HCT116 (cell line): ENCODE measurements around the gene HEPACAM. TPM values are rescaled to one million over a fixed set of nuclear protein-coding genes. Genes with fewer than 3 reads are reported as not detected.

Experiments used
- ATAC-seq: fragments of 200-7000 bp; cut with Tn5 transposase; 2 replicates; pipeline ENCODE4 v1.9.1; 2020; ENCODE audit warnings: mild to moderate bottlenecking, moderate library complexity
- BruUV-seq: library from RNA; stranded (reverse); fragments of 400-500 nt; replicated peaks from 2 replicates; lab custom pipeline; 2021; lab: Mats Ljungman, UMichigan
- CTCF ChIA-PET: fragments of 300-600 bp; sonication (Branson Sonifier 250); formaldehyde crosslinking; loops from one replicate; lab custom pipeline; 2021; ENCODE audit warnings: antibody characterized with exemption; lab: Charles Lee
- POLR2A ChIA-PET: fragments of 300-600, 350-600 bp; sonication (Branson Sonifier 250); formaldehyde crosslinking; loops from one replicate; lab custom pipeline; 2021; ENCODE audit warnings: antibody characterized with exemption; lab: Charles Lee
- RAD21 ChIA-PET, 2 experiments: fragments of 300-600 bp; sonication (Branson Sonifier 250); formaldehyde crosslinking; loops; one replicate each; lab custom pipeline; 2023; ENCODE audit warnings: low total read pairs in 2 of 2; ENCODE audit not compliant: uncharacterized antibody in 2 of 2, unreplicated experiment in 2 of 2, low non-redundant PET in 1 of 2; lab: Charles Lee
- DNase-seq: peaks from one replicate; pipeline ENCODE4 v3.0.0-alpha.2; 2010; ENCODE audit warnings: low read depth, low spot score
- H2AFZ ChIP-seq: fragments of 200-600 bp; shearing (Covaris generic), sonication (generic); 2 replicates; pipeline ENCODE4 v1.6.1; 2017; ENCODE audit warnings: low read depth, mixed run types, mixed read lengths, antibody characterized with exemption, low read length; ENCODE audit not compliant: poor library complexity, severe bottlenecking
- H3K27ac ChIP-seq: 2 replicates; pipeline ENCODE4 v1.5.1; 2012; ENCODE audit warnings: low read depth, low read length
- H3K27me3 ChIP-seq: fragments of 200-600 bp; sonication (generic); 2 replicates; pipeline ENCODE4 v1.6.1; 2016; ENCODE audit warnings: mixed run types, low read length, mixed read lengths; ENCODE audit not compliant: insufficient read depth
- H3K36me3 ChIP-seq, 2 experiments: fragments of 200-500 bp in 1 of 2; fragments of 200-600 bp in 1 of 2; sonication (Bioruptor generic) in 1 of 2; sonication (generic) in 1 of 2; 2 replicates each; pipeline versions ENCODE4 v1.5.1 to v1.6.1; 2014 to 2016; ENCODE audit warnings: low read length in 2 of 2, inconsistent platforms in 1 of 2, mixed read lengths in 1 of 2, mixed run types in 1 of 2; ENCODE audit not compliant: insufficient read depth in 2 of 2, control insufficient read depth in 1 of 2
- H3K4me1 ChIP-seq, 2 experiments: fragments of 200-600 bp in 1 of 2; sonication (generic) in 1 of 2; 2 replicates each; pipeline versions ENCODE4 v1.5.1 to v1.6.1; 2012 to 2017; ENCODE audit warnings: low read length in 2 of 2, inconsistent platforms in 1 of 2, mild to moderate bottlenecking in 1 of 2, mixed read lengths in 1 of 2, mixed run types in 1 of 2, moderate library complexity in 1 of 2; ENCODE audit not compliant: insufficient read depth in 2 of 2, control insufficient read depth in 1 of 2
- H3K4me2 ChIP-seq: fragments of 200-600 bp; sonication (generic); 2 replicates; pipeline ENCODE4 v1.6.1; 2017; ENCODE audit warnings: mixed run types, low read length, mixed read lengths
- H3K4me3 ChIP-seq, 2 experiments: fragments of 200-600 bp in 1 of 2; sonication (generic) in 1 of 2; replicated peaks in 1 of 2; 2 replicates each; pipeline ENCODE4 v1.5.1; 2011 to 2016; ENCODE audit warnings: low read length in 2 of 2, control low read depth in 1 of 2, low read depth in 1 of 2, mild to moderate bottlenecking in 1 of 2, mixed read lengths in 1 of 2, mixed run types in 1 of 2
- H3K79me2 ChIP-seq: fragments of 200-600 bp; sonication (generic); 2 replicates; pipeline ENCODE4 v1.6.1; 2017; ENCODE audit warnings: mild to moderate bottlenecking, mixed run types, low read length, moderate library complexity, mixed read lengths; ENCODE audit not compliant: insufficient read depth
- H3K9ac ChIP-seq: fragments of 200-600 bp; sonication (generic); 2 replicates; pipeline ENCODE4 v1.6.1; 2016; ENCODE audit warnings: low read length, mixed read lengths
- H3K9me2 ChIP-seq: fragments of 200-600 bp; sonication (generic), shearing (Covaris generic); 2 replicates; pipeline ENCODE4 v1.6.1; 2017; ENCODE audit warnings: mixed run types, mild to moderate bottlenecking, moderate library complexity; ENCODE audit not compliant: insufficient read depth
- H3K9me3 ChIP-seq, 2 experiments: fragments of 200-500 bp in 1 of 2; fragments of 200-600 bp in 1 of 2; sonication (Bioruptor generic) in 1 of 2; sonication (generic) in 1 of 2; 2 replicates each; pipeline ENCODE4 v1.6.1; 2014 to 2017; ENCODE audit warnings: low read length in 2 of 2, mixed read lengths in 2 of 2, inconsistent platforms in 1 of 2, low read depth in 1 of 2, mild to moderate bottlenecking in 1 of 2, mixed run types in 1 of 2, moderate library complexity in 1 of 2; ENCODE audit not compliant: control insufficient read depth in 1 of 2, insufficient read depth in 1 of 2
- H4K20me1 ChIP-seq: fragments of 200-600 bp; sonication (generic), shearing (Covaris generic); 2 replicates; pipeline ENCODE4 v1.6.1; 2017; ENCODE audit warnings: mixed run types, mild to moderate bottlenecking, moderate library complexity; ENCODE audit not compliant: insufficient read depth
- CEBPB ChIP-seq: IDR thresholded peaks from 2 replicates; pipeline ENCODE4 v1.6.1; 2012; ENCODE audit warnings: low read depth
- EGR1 ChIP-seq: IDR thresholded peaks from 2 replicates; pipeline ENCODE4 v1.6.1; 2012; ENCODE audit warnings: low read depth
- ELF1 ChIP-seq: IDR thresholded peaks from 2 replicates; pipeline ENCODE4 v1.6.1; 2012; ENCODE audit warnings: low read depth, borderline replicate concordance
- EZH2 ChIP-seq: fragments of 200-600 bp; sonication (generic); IDR thresholded peaks from 2 replicates; pipeline ENCODE4 v1.6.1; 2017; ENCODE audit warnings: antibody characterized with exemption, mixed run types
- FOSL1 ChIP-seq: IDR thresholded peaks from 2 replicates; pipeline ENCODE4 v1.6.1; 2012; ENCODE audit warnings: low read depth
- JUND ChIP-seq: IDR thresholded peaks from 2 replicates; pipeline ENCODE4 v1.6.1; 2012
- POLR2A ChIP-seq: IDR thresholded peaks from 2 replicates; pipeline ENCODE4 v1.7.0; 2011; ENCODE audit warnings: borderline replicate concordance; ENCODE audit not compliant: insufficient read depth, insufficient read length; ENCODE audit errors: extremely low read depth
- POLR2AphosphoS5 ChIP-seq: IDR thresholded peaks from 2 replicates; pipeline ENCODE4 v1.6.1; 2011; ENCODE audit warnings: mild to moderate bottlenecking, low read depth, low read length, moderate library complexity
- RAD21 ChIP-seq: IDR thresholded peaks from 2 replicates; pipeline ENCODE4 v1.6.1; 2012; ENCODE audit warnings: low read depth, mild to moderate bottlenecking
- SIN3A ChIP-seq: IDR thresholded peaks from 2 replicates; pipeline ENCODE4 v1.6.1; 2012; ENCODE audit warnings: low read depth
- SP1 ChIP-seq: IDR thresholded peaks from 2 replicates; pipeline ENCODE4 v1.6.1; 2012; ENCODE audit warnings: low read depth
- SRF ChIP-seq: IDR thresholded peaks from 2 replicates; pipeline ENCODE4 v1.6.1; 2012; ENCODE audit warnings: low read depth
- YY1 ChIP-seq: IDR thresholded peaks from 2 replicates; pipeline ENCODE4 v1.6.1; 2011; ENCODE audit warnings: low read length, low read depth, moderate library complexity, mild to moderate bottlenecking; ENCODE audit not compliant: insufficient replicate concordance; ENCODE audit errors: extremely low read depth
- ZFX ChIP-seq: fragments of 450-650 bp; IDR thresholded peaks from 2 replicates; pipeline ENCODE4 v1.6.1; 2017
- ZNF274 ChIP-seq: fragments of 200-500 bp; sonication (Bioruptor generic); IDR thresholded peaks from 2 replicates; pipeline ENCODE4 v1.6.1; 2014; ENCODE audit warnings: mild to moderate bottlenecking, low read depth, low read length, inconsistent platforms
- intact Hi-C: fragments of 100-400 bp; cut with micrococcal nuclease; formaldehyde crosslinking; loops from 2 replicates; pipeline ENCODE4 v1.10.0; 2022
- total RNA-seq: library from RNA; stranded (reverse); gene quantifications from one replicate; pipeline ENCODE4 v1.2.1, GENCODE V29; 2021; ENCODE audit not compliant: unreplicated experiment
- TF ChIP-seq, protein P1 (sequence below): IDR thresholded peaks from 2 replicates; pipeline ENCODE4 v1.6.1; 2012
- TF ChIP-seq, protein P2 (sequence below): IDR thresholded peaks from 2 replicates; pipeline ENCODE4 v1.6.1; 2012
- TF ChIP-seq, protein P3 (sequence below): IDR thresholded peaks from 2 replicates; pipeline ENCODE4 v1.6.1; 2011; ENCODE audit warnings: mild to moderate bottlenecking, low read length, moderate library complexity; ENCODE audit not compliant: insufficient replicate concordance; ENCODE audit errors: extremely low read depth
- TF ChIP-seq, protein P4 (sequence below), 3 experiments: fragments of 200-600 bp in 1 of 3; sonication (generic) in 1 of 3; IDR thresholded peaks in 2 of 3; conservative IDR thresholded peaks in 1 of 3; 2 replicates each; pipeline ENCODE4 v1.5.1; 2012 to 2017; ENCODE audit warnings: low read depth in 2 of 3, low read length in 2 of 3, antibody characterized with exemption in 1 of 3, borderline replicate concordance in 1 of 3, control low read depth in 1 of 3, mild to moderate bottlenecking in 1 of 3, mixed read lengths in 1 of 3, mixed run types in 1 of 3, moderate library complexity in 1 of 3; ENCODE audit not compliant: insufficient read depth in 1 of 3
- TF ChIP-seq, protein P5 (sequence below): IDR thresholded peaks from 2 replicates; pipeline ENCODE4 v1.6.1; 2012; ENCODE audit warnings: low read depth

Gene HEPACAM
- total RNA-seq, 1 experiment from 2014 or later = not detected

DNA sequence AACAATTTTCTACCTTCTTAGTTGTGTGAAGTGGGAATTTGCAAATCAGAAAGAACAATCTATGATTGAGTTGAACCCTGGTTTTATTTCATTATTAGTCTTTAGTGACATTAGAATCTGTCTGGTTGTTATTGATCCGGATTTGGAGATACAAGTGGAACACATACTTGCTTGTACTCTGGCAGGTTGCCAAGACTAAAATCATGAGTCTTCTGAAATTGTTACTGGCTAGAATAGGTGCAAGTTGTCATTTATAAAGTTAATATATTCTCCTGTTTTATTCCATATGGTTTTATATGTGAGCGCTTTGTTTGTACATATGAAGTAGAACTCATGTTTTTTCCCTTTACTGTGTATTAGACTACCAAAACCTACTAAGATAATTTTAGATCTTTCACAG, 41.2 kb upstream of the HEPACAM start:
- CTCF ChIA-PET = no interaction called here

More for the DNA sequence above, 41.2 kb upstream of the HEPACAM start:
- ChIA-PET RAD21 (no interaction called here), POLR2A (no interaction called here)
- no TSS peak for BruUV-seq
- Histone ChIP-seq H3K9me2 (no peaks in the 10 kb centered on the region; the same call in 1 of the 2 replicates), H3K27me3 (no peaks in the 10 kb centered on the region), H3K36me3 (no peaks in the 10 kb centered on the region), H3K4me1 (no peaks in the 10 kb centered on the region), H2AFZ (no peak overlapping the region), H3K9ac (no peak overlapping the region), H3K4me3 (no peak overlapping the region), H3K79me2 (no peaks in the 10 kb centered on the region), H3K27ac (no peak overlapping the region), H4K20me1 (no peaks in the 10 kb centered on the region; the same call in 1 of the 2 replicates), H3K4me2 (no peak overlapping the region), H3K9me3 (peaks cover 0 to 2% of the 10 kb centered on the region in 2 experiments; a peak in 1 of 4 replicates)
- ATAC-seq (no peak), DNase-seq (no peak)
- intact Hi-C loops = no loop called here
- TF ChIP-seq ZNF274 = no peak
- TF ChIP-seq, protein P1, sequence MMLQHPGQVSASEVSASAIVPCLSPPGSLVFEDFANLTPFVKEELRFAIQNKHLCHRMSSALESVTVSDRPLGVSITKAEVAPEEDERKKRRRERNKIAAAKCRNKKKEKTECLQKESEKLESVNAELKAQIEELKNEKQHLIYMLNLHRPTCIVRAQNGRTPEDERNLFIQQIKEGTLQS = no peak
- TF ChIP-seq POLR2A = no peak
- no peak for TF ChIP-seq SIN3A
- no peak for TF ChIP-seq EZH2
- TF ChIP-seq SRF = no peak
- no peak for TF ChIP-seq YY1
- TF ChIP-seq FOSL1 = no peak
- no peak for TF ChIP-seq RAD21
- TF ChIP-seq EGR1 = no peak
- TF ChIP-seq POLR2AphosphoS5 = no peak
- TF ChIP-seq, protein P2, sequence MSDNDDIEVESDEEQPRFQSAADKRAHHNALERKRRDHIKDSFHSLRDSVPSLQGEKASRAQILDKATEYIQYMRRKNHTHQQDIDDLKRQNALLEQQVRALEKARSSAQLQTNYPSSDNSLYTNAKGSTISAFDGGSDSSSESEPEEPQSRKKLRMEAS = no peak
- TF ChIP-seq ZFX = no peak
- no peak for TF ChIP-seq SP1
- TF ChIP-seq, protein P3, sequence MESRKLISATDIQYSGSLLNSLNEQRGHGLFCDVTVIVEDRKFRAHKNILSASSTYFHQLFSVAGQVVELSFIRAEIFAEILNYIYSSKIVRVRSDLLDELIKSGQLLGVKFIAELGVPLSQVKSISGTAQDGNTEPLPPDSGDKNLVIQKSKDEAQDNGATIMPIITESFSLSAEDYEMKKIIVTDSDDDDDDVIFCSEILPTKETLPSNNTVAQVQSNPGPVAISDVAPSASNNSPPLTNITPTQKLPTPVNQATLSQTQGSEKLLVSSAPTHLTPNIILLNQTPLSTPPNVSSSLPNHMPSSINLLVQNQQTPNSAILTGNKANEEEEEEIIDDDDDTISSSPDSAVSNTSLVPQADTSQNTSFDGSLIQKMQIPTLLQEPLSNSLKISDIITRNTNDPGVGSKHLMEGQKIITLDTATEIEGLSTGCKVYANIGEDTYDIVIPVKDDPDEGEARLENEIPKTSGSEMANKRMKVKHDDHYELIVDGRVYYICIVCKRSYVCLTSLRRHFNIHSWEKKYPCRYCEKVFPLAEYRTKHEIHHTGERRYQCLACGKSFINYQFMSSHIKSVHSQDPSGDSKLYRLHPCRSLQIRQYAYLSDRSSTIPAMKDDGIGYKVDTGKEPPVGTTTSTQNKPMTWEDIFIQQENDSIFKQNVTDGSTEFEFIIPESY = no peak
- TF ChIP-seq JUND = no peak
- TF ChIP-seq CEBPB = no peak
- TF ChIP-seq, protein P4, sequence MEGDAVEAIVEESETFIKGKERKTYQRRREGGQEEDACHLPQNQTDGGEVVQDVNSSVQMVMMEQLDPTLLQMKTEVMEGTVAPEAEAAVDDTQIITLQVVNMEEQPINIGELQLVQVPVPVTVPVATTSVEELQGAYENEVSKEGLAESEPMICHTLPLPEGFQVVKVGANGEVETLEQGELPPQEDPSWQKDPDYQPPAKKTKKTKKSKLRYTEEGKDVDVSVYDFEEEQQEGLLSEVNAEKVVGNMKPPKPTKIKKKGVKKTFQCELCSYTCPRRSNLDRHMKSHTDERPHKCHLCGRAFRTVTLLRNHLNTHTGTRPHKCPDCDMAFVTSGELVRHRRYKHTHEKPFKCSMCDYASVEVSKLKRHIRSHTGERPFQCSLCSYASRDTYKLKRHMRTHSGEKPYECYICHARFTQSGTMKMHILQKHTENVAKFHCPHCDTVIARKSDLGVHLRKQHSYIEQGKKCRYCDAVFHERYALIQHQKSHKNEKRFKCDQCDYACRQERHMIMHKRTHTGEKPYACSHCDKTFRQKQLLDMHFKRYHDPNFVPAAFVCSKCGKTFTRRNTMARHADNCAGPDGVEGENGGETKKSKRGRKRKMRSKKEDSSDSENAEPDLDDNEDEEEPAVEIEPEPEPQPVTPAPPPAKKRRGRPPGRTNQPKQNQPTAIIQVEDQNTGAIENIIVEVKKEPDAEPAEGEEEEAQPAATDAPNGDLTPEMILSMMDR (IDR thresholded peaks at IDR 0.05 in 2 of 3, conservative IDR thresholded peaks at IDR 0.05 in 1 of 3; ENCODE audit: borderline replicate concordance in 1 of 3, insufficient read depth in 1 of 3, low read depth in 2 of 3, low read length in 2 of 3) = no peak
- no peak for TF ChIP-seq ELF1
- TF ChIP-seq, protein P5, sequence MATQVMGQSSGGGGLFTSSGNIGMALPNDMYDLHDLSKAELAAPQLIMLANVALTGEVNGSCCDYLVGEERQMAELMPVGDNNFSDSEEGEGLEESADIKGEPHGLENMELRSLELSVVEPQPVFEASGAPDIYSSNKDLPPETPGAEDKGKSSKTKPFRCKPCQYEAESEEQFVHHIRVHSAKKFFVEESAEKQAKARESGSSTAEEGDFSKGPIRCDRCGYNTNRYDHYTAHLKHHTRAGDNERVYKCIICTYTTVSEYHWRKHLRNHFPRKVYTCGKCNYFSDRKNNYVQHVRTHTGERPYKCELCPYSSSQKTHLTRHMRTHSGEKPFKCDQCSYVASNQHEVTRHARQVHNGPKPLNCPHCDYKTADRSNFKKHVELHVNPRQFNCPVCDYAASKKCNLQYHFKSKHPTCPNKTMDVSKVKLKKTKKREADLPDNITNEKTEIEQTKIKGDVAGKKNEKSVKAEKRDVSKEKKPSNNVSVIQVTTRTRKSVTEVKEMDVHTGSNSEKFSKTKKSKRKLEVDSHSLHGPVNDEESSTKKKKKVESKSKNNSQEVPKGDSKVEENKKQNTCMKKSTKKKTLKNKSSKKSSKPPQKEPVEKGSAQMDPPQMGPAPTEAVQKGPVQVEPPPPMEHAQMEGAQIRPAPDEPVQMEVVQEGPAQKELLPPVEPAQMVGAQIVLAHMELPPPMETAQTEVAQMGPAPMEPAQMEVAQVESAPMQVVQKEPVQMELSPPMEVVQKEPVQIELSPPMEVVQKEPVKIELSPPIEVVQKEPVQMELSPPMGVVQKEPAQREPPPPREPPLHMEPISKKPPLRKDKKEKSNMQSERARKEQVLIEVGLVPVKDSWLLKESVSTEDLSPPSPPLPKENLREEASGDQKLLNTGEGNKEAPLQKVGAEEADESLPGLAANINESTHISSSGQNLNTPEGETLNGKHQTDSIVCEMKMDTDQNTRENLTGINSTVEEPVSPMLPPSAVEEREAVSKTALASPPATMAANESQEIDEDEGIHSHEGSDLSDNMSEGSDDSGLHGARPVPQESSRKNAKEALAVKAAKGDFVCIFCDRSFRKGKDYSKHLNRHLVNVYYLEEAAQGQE = no peak
